HFFc6 (cell line): ENCODE results near the gene EYA4. TPM values are rescaled to one million over a fixed set of nuclear protein-coding genes. Genes with fewer than 3 reads are reported as not detected.

Experiments
- DNase-seq: peaks from one replicate; pipeline ENCODE4 v3.0.0-alpha.2; 2018
- H3K27ac Mint-ChIP-seq: 2 replicates; pipeline ENCODE4 v1.8.0; 2020; ENCODE audit warnings: mild to moderate bottlenecking, mixed read lengths
- H3K27me3 Mint-ChIP-seq: 2 replicates; pipeline ENCODE4 v1.8.0; 2021; ENCODE audit warnings: mild to moderate bottlenecking, moderate library complexity, mixed read lengths; ENCODE audit not compliant: insufficient read depth
- H3K36me3 Mint-ChIP-seq: 2 replicates; pipeline ENCODE4 v1.8.0; 2021; ENCODE audit warnings: low read depth, mixed read lengths
- H3K4me1 Mint-ChIP-seq: 2 replicates; pipeline ENCODE4 v1.8.0; 2020; ENCODE audit warnings: low read depth, mixed read lengths
- H3K4me3 Mint-ChIP-seq: 2 replicates; pipeline ENCODE4 v1.8.0; 2020; ENCODE audit warnings: mild to moderate bottlenecking, moderate library complexity, mixed read lengths
- H3K9me3 Mint-ChIP-seq: 2 replicates; pipeline ENCODE4 v1.8.0; 2020; ENCODE audit warnings: mild to moderate bottlenecking, mixed read lengths
- CTCF ChIP-seq: fragments of 200-600 bp; sonication (generic); IDR thresholded peaks from 2 replicates; pipeline ENCODE4 v1.5.0; 2021; ENCODE audit warnings: antibody characterized with exemption, mild to moderate bottlenecking
- total RNA-seq, 6 experiments: library from RNA; stranded (reverse); fragmentation: NEBNext Ultra II Directional; extraction: Animal tissue kit (Norgen Biotek cat#: 25700); gene quantifications; 2 replicates in 1 of 6; 3 replicates in 5 of 6; pipeline ENCODE4 v1.2.3, GENCODE V29; 2021

Gene EYA4
- total RNA-seq, 6 experiments from 2014 or later = not detected

GRCh38 chr6:133540361-133540760 lies 299.2 kb downstream of the EYA4 start:
- Mint-ChIP-seq H3K27ac (no peak overlapping the region), H3K4me3 (no peak overlapping the region), H3K36me3 (no peaks in the 10 kb centered on the region), H3K27me3 (peaks cover 13% of the 10 kb centered on the region), H3K9me3 (no peaks in the 10 kb centered on the region), H3K4me1 (peaks cover 7% of the 10 kb centered on the region; the same call in 1 of the 2 replicates)
- no peak for TF ChIP-seq CTCF
- no peak for DNase-seq

GRCh38 chr6:133541040-133541439 lies 299.9 kb downstream of the EYA4 start:
- Mint-ChIP-seq H3K36me3 (no peaks in the 10 kb centered on the region), H3K27ac (no peak overlapping the region), H3K4me3 (no peak overlapping the region), H3K27me3 (peaks cover 13% of the 10 kb centered on the region), H3K4me1 (peaks cover 14% of the 10 kb centered on the region; the same call in 1 of the 2 replicates), H3K9me3 (no peaks in the 10 kb centered on the region)
- no peak for TF ChIP-seq CTCF
- no peak for DNase-seq

- H3K4me1 Mint-ChIP-seq = peaks cover 17% of the 10 kb centered on the region; the same call in 1 of the 2 replicates
- no peaks in the 10 kb centered on the region for H3K9me3 Mint-ChIP-seq
- no peak for TF ChIP-seq CTCF
- peaks cover 14% of the 10 kb centered on the region for H3K27me3 Mint-ChIP-seq
- H3K4me3 Mint-ChIP-seq = no peak overlapping the region
- H3K36me3 Mint-ChIP-seq = no peaks in the 10 kb centered on the region
- DNase-seq = no peak
- no peak overlapping the region for H3K27ac Mint-ChIP-seq
These were observed 301.1 kb downstream of the EYA4 start for GRCh38 chr6:133542056-133542821.

GRCh38 chr6:133544419-133544818 lies 303.3 kb downstream of the EYA4 start:
- peaks cover 34% of the 10 kb centered on the region for H3K4me1 Mint-ChIP-seq
- H3K27ac Mint-ChIP-seq = no peak overlapping the region
- TF ChIP-seq CTCF = no peak
- H3K9me3 Mint-ChIP-seq = no peaks in the 10 kb centered on the region
- H3K4me3 Mint-ChIP-seq = no peak overlapping the region
- H3K27me3 Mint-ChIP-seq = peaks cover 18% of the 10 kb centered on the region
- no peak for DNase-seq
- no peaks in the 10 kb centered on the region for H3K36me3 Mint-ChIP-seq

GRCh38 chr6:133546098-133546497 lies 304.9 kb downstream of the EYA4 start:
- no peak for DNase-seq
- no peak for TF ChIP-seq CTCF
- Mint-ChIP-seq H3K9me3 (no peaks in the 10 kb centered on the region), H3K36me3 (no peaks in the 10 kb centered on the region), H3K4me1 (peaks cover 37% of the 10 kb centered on the region), H3K27me3 (peaks cover 18% of the 10 kb centered on the region), H3K4me3 (no peak overlapping the region), H3K27ac (no peak overlapping the region)
